HG03103 (cell line): ENCODE results near the gene NUDT9.

Experiments
- ATAC-seq: cut with Tn5 transposase; IDR thresholded peaks from one replicate; pipeline ENCODE4 v1.9.1; 2021; ENCODE audit warnings: low read depth; ENCODE audit not compliant: unreplicated experiment

Gene NUDT9

DNA sequence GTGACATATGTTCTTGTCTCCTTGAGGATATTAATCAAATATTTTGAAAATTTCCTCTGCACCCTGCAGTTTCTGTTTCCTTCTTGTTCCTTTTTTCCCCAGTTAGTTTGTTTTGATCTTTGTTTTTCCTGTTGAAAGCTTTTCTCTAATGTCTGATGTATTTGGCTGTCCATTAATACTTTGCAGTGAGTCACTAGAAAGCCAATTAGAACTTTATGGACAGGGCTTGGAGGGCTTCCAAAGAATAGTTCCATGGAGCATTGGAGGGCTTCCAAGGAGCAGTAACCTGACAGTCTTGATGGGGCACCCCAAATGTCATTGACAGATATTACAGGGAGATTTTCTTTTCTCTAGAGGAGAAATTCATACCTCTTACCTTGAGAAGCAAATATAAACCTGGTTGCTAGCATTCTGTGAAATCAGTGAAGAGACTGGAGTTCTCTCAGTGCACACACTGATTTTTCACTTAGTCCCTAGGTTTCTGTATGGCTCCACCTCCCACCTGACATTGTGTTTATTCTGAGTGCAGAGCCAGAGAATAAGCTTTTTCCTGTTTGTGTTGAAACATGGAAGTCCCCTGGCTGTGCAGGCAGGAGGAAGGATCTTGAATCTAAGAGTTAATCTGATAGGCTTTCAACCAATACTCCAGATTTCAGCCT lies 80.3 kb downstream of the NUDT9 start:
- no peak for ATAC-seq

DNA sequence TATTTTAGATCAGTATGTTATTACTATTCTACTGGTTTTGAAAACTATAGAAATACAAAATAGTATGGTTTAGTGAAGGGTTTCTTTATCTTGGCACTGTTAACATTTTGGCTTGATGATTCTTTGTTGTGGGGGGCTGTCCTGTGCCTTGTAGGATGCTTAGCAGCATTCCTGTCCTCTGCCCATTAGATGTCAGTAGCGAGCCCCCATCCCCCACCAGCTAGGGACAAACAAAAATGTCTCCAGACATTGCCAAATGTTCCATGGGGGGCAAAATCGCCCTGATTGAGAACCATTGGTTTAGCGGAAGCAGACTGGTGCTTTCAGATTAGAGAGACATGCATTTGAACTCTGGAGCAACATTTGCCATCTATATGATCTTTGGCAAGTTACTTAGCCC lies 83.5 kb downstream of the NUDT9 start:
- ATAC-seq, result no peak

DNA sequence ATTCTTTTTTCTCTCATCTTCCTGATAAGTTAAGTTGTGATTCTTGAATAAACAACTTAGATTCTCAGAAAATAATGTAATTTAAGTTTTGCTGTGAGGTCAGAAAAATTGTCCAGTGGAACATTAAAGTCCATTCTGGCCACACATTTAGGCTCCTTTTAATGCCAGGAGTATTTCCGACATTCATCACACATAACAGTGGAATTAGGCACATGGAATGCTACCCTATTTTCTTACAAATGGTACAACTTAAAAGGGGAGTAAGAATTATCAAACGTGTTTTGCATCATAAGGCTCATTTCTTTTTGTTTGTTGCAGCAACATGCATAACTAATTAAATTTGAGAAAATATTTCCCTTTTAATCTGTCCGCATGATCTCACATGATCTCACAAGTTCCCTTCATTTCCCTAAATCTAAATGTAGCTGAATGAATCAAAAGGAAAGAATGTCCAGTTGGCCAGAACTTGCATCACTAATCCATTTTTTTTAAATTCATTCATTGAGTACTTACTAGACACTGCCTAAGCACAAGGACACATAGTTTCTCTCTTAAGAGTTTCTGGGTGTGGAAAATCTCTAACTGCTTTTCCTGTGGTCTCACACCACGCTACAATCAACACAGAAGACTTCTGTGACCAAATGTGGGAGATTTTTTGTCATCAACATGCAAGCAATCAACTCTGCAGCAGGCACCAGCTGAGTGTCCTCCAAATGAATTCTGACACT lies 84.8 kb downstream of the NUDT9 start:
- no peak for ATAC-seq
